DOHH2 (cell line): ENCODE results near the gene TMC3.

Experiments
- H3F3A ChIP-seq: fragments of 200-600 bp; sonication (generic), shearing (Covaris generic); 2 replicates; pipeline ENCODE4 v1.6.0; 2016; ENCODE audit warnings: antibody characterized with exemption, mild to moderate bottlenecking; ENCODE audit not compliant: control insufficient read depth, insufficient read depth
- H3K27ac ChIP-seq: fragments of 200-600 bp; sonication (generic); 2 replicates; pipeline ENCODE4 v1.5.1; 2014; ENCODE audit warnings: low read depth, mild to moderate bottlenecking, low read length, moderate library complexity
- H3K27me3 ChIP-seq: fragments of 200-600 bp; sonication (generic); 2 replicates; pipeline ENCODE4 v1.6.1; 2014; ENCODE audit warnings: mild to moderate bottlenecking, low read length, mixed read lengths; ENCODE audit not compliant: control insufficient read depth
- H3K36me3 ChIP-seq: fragments of 200-600 bp; sonication (generic); 2 replicates; pipeline ENCODE4 v1.6.1; 2014; ENCODE audit warnings: mild to moderate bottlenecking, low read length, moderate library complexity, mixed read lengths; ENCODE audit not compliant: control insufficient read depth
- H3K4me1 ChIP-seq: fragments of 200-600 bp; sonication (generic); 2 replicates; pipeline ENCODE4 v1.6.1; 2014; ENCODE audit warnings: mild to moderate bottlenecking, low read length, mixed read lengths; ENCODE audit not compliant: control insufficient read depth
- H3K4me2 ChIP-seq: fragments of 200-600 bp; sonication (generic); 2 replicates; pipeline ENCODE4 v1.6.0; 2014; ENCODE audit warnings: mild to moderate bottlenecking, low read length, moderate library complexity
- H3K4me3 ChIP-seq: fragments of 200-600 bp; sonication (generic); 2 replicates; pipeline ENCODE4 v1.5.1; 2014; ENCODE audit warnings: mild to moderate bottlenecking, low read length, mixed read lengths
- H3K79me2 ChIP-seq: fragments of 200-600 bp; sonication (generic); 2 replicates; pipeline ENCODE4 v1.6.1; 2014; ENCODE audit warnings: mild to moderate bottlenecking, low read length, mixed read lengths; ENCODE audit not compliant: control insufficient read depth
- H3K9me2 ChIP-seq: fragments of 200-600 bp; sonication (generic); replicated peaks from 2 replicates; pipeline ENCODE4 v1.6.1; 2014; ENCODE audit warnings: mild to moderate bottlenecking, low read length, mixed read lengths; ENCODE audit not compliant: control insufficient read depth
- H3K9me3 ChIP-seq: fragments of 200-600 bp; sonication (generic); 2 replicates; pipeline ENCODE4 v1.6.1; 2014; ENCODE audit warnings: antibody characterized with exemption, low read length, mixed read lengths; ENCODE audit not compliant: control insufficient read depth, insufficient read depth
- H4K20me1 ChIP-seq: fragments of 200-600 bp; sonication (generic); 2 replicates; pipeline ENCODE4 v1.6.0; 2014; ENCODE audit warnings: low read depth, mild to moderate bottlenecking, antibody characterized with exemption, low read length, moderate library complexity; ENCODE audit not compliant: control insufficient read depth, insufficient read depth
- EZH2phosphoT487 ChIP-seq: fragments of 200-600 bp; sonication (generic); IDR thresholded peaks from 2 replicates; pipeline ENCODE4 v1.6.1; 2017; ENCODE audit warnings: borderline replicate concordance, mild to moderate bottlenecking, antibody characterized with exemption, low read length, moderate library complexity, mixed read lengths
- TF ChIP-seq, protein P1 (sequence below): fragments of 200-600 bp; sonication (generic); IDR thresholded peaks from one replicate; pipeline ENCODE4 v1.5.1; 2014; ENCODE audit warnings: antibody characterized with exemption, mild to moderate bottlenecking, low read depth, low read length; ENCODE audit not compliant: poor library complexity, severe bottlenecking

TMC3 gene

DNA sequence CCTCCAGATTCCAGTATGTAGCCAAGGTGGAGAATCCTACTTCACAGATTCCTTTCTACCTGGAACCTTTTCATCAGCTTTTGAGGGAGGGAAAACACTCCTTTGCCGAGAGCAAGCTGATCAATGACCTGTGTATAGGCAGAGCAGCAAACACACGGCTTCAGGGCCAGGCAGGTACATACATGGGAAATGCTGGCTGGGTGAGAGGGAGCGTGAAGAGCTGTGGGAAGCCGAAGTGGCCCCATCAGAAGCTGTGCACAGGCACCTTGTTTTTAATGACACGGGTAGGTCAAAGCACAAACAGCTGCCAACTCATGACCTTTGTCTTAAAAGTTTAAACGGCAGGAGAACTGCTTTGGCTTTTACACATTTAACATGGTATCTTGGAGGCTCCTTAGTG is 75.4 kb downstream of the TMC3 start:
- no peaks in the 10 kb centered on the region for H3K27me3 ChIP-seq
- H3K36me3 ChIP-seq, result peaks cover 65% of the 10 kb centered on the region
- H3K27ac ChIP-seq, result peak overlapping the region; percentile 98
- H3F3A ChIP-seq, result peaks cover 44% of the 10 kb centered on the region
- H4K20me1 ChIP-seq, result no peaks in the 10 kb centered on the region
- H3K4me3 ChIP-seq, result peak overlapping the region; percentile 84
- H3K4me2 ChIP-seq, result peak overlapping the region; percentile 99
- H3K9me3 ChIP-seq, result no peaks in the 10 kb centered on the region
- H3K4me1 ChIP-seq, result peaks cover 98% of the 10 kb centered on the region
- peaks cover 71% of the 10 kb centered on the region for H3K79me2 ChIP-seq
- H3K9me2 ChIP-seq, result no peaks in the 10 kb centered on the region
- no peak for TF ChIP-seq EZH2phosphoT487
- TF ChIP-seq, protein P1, sequence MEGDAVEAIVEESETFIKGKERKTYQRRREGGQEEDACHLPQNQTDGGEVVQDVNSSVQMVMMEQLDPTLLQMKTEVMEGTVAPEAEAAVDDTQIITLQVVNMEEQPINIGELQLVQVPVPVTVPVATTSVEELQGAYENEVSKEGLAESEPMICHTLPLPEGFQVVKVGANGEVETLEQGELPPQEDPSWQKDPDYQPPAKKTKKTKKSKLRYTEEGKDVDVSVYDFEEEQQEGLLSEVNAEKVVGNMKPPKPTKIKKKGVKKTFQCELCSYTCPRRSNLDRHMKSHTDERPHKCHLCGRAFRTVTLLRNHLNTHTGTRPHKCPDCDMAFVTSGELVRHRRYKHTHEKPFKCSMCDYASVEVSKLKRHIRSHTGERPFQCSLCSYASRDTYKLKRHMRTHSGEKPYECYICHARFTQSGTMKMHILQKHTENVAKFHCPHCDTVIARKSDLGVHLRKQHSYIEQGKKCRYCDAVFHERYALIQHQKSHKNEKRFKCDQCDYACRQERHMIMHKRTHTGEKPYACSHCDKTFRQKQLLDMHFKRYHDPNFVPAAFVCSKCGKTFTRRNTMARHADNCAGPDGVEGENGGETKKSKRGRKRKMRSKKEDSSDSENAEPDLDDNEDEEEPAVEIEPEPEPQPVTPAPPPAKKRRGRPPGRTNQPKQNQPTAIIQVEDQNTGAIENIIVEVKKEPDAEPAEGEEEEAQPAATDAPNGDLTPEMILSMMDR, result no peak

DNA sequence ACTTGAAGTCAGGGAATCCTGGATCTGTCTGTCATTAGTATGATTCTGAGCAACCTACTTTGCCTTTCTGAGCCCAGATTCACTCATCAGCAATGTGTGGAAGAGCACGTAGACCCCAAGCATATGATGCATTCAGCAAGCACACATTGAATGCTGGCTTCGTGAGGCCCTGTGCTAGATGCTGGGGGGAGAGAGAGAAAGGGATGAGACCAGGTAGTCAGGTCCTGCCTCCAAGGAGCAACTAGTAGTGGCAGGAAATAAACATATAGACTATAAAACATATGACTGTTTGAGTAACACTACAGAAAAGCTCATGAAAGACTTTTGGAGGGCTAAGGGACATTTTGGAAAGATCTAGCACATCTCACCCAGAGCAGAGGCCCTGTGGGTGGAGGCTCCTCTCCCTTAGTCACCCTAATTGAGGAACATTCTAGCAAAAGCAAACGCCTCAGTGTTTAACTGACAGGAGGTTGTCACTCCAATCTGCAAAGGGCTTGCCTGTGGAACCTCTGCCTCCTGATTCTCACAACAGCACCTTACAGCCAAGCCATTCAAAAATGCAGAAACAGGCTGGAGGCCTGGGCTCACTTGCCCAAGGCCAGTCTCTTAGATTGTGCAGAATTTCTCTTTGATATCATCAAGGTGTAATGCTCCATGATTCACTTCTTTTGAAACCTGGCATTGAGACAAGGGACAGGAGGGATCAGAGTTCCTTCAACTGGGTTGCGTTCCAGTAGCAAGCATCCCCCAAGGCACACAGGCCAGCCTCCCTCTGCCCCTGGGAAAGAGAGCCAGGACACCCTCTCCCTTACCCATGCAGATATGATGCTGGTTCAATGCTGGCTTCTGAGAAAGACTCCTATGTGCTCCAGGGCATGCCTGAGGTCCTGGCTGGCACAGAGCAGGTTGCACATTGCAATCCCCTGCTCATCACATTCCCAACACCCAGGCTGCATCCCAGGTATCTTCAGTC is 76.1 kb downstream of the TMC3 start:
- no peak for TF ChIP-seq EZH2phosphoT487
- TF ChIP-seq, protein P1, result no peak
- Histone ChIP-seq H3K27me3 (no peaks in the 10 kb centered on the region), H3K4me1 (peaks cover 98% of the 10 kb centered on the region), H3K79me2 (peaks cover 65% of the 10 kb centered on the region), H3K9me3 (no peaks in the 10 kb centered on the region), H3K9me2 (no peaks in the 10 kb centered on the region), H3K36me3 (peaks cover 58% of the 10 kb centered on the region), H3K4me3 (peak overlapping the region; percentile 84), H3F3A (peaks cover 51% of the 10 kb centered on the region), H4K20me1 (no peaks in the 10 kb centered on the region), H3K4me2 (peak overlapping the region; percentile 99), H3K27ac (peak overlapping the region; percentile 98)

DNA sequence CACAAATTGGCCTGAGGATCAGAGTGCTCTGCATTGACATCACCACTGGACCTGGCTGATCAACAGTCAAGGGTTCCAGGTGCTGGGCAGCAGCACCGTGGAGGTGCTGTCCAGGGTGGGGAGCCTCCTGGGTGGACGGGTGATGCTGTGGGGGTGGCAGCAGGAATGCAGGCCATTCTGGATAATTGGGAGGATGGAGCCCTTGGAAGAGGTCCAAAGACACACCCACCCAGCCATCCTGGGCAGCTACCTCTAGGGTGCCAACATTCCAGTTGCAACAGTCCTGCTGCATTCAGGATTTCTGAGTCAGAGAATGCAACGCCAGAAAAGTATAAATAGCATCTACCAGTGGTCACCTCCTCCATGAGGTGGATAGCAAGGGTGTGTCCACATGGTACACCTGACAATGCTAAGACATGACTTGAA is 76.9 kb downstream of the TMC3 start:
- Histone ChIP-seq H3K9me3 (no peaks in the 10 kb centered on the region), H3K79me2 (peaks cover 58% of the 10 kb centered on the region), H3F3A (peaks cover 48% of the 10 kb centered on the region), H3K4me3 (peak overlapping the region; percentile 84), H4K20me1 (no peaks in the 10 kb centered on the region), H3K36me3 (peaks cover 50% of the 10 kb centered on the region), H3K4me1 (peaks cover 98% of the 10 kb centered on the region), H3K27me3 (no peaks in the 10 kb centered on the region), H3K9me2 (no peaks in the 10 kb centered on the region), H3K4me2 (peak overlapping the region; percentile 99), H3K27ac (peak overlapping the region; percentile 98)
- TF ChIP-seq EZH2phosphoT487, result no peak
- TF ChIP-seq, protein P1, result no peak
